Ovary (tissue), 9 donors: Measurements from ENCODE around the gene CNTFR. TPM values are rescaled to one million over a fixed set of nuclear protein-coding genes. Genes with fewer than 3 reads are reported as not detected.
A peak's percentile ranks its signal among the peaks of the same experiment; 100 is the strongest.

Source experiments
- DNase-seq, 5 donors: peaks; one replicate each; pipeline ENCODE4 v3.0.0-alpha.2; 2019 to 2020
- H3K27ac ChIP-seq, 2 donors: fragments of 200-600 bp; one replicate each; pipeline versions ENCODE4 v1.5.1 to v1.8.0; 2019 to 2022
- H3K27me3 ChIP-seq: fragments of 200-600 bp; one replicate; pipeline ENCODE4 v1.8.0; 2022
- H3K36me3 ChIP-seq: fragments of 200-600 bp; sonication (generic); one replicate; pipeline ENCODE4 v1.5.1; 2019
- H3K4me1 ChIP-seq: one replicate; pipeline ENCODE4 v1.8.1; 2013; ENCODE audit warnings: mild to moderate bottlenecking, moderate library complexity; ENCODE audit not compliant: insufficient read depth
- H3K4me3 ChIP-seq: fragments of 200-600 bp; sonication (generic); one replicate; pipeline ENCODE4 v1.5.1; 2017
- H3K9me3 ChIP-seq, 2 donors: fragments of 200-600 bp in 1 of 2; sonication (generic) in 1 of 2; one replicate each; pipeline versions ENCODE4 v1.5.1 to v1.8.1; 2013 to 2019; ENCODE audit warnings: mild to moderate bottlenecking in 1 of 2, moderate library complexity in 1 of 2
- EP300 ChIP-seq: sonication (generic); formaldehyde crosslinking; IDR thresholded peaks from one replicate; pipeline ENCODE4 v1.6.1; 2017; ENCODE audit warnings: antibody characterized with exemption
- POLR2A ChIP-seq: fragments of 450-650 bp; IDR thresholded peaks from one replicate; pipeline ENCODE4 v1.6.1; 2017; ENCODE audit warnings: antibody characterized with exemption, mild to moderate bottlenecking, moderate library complexity
- WGBS, 3 donors: extraction: QIAGEN DNeasy Blood & Tissue Kit in 1 of 3; methylation state at CpG; one replicate each; pipeline versions ENCODE4 v1.1.5 to v1.1.7; 2013 to 2017; 5-methylcytosine and 5-hydroxymethylcytosine counted together
- intact Hi-C, 4 donors: fragments of 100-400 bp; cut with DNase I; formaldehyde crosslinking; loops; one replicate each; pipeline versions ENCODE4 v1.11.0 to v1.15.1; 2022 to 2023
- polyA plus RNA-seq, 2 donors: library from polyadenylated mRNA; stranded (reverse); fragments of 200-250 nt in 1 of 2; fragments of 350-450 nt in 1 of 2; fragmentation: Illumina TruSeq in 1 of 2; extraction: RNeasy Lipid Tissue Mini Kit (QIAGEN cat#74804) in 1 of 2; gene quantifications; one replicate each; pipeline ENCODE4 v1.2.3, GENCODE V29; 2013 to 2014
- total RNA-seq, 7 donors: library from RNA; depleted of rRNA in 2 of 7; stranded (reverse); fragments of >200 nt in 2 of 7; fragmentation: NEBNext Ultra II Directional in 3 of 7; extraction: Animal tissue kit (Norgen Biotek cat#: 25700) in 3 of 7; gene quantifications; one replicate each; pipeline versions ENCODE4 v1.1.0 to v1.2.4, GENCODE V29; 2016 to 2023
- TF ChIP-seq, protein P1 (sequence below), 3 donors: fragments of 450-650 bp in 2 of 3; fragments of 200-600 bp in 1 of 3; IDR thresholded peaks; one replicate each; pipeline versions ENCODE4 v1.5.1 to v1.8.0; 2016 to 2022; ENCODE audit warnings: antibody characterized with exemption in 3 of 3, mild to moderate bottlenecking in 1 of 3
- donor health status: DM: no; HTN: no; CAD: no; lungs with moderate emphysema.
- donor health status: DM: no; HTN: no; CAD: no.
- donor health status: Bipolar disorder and iron deficiency.
- donor health status: DM: yes; HTN: yes; CAD: no.
- donor health status: DM: no; HTN: no; CAD: no.
- donor health status: DM: yes; HTN: yes; CAD: no.

Gene CNTFR
- total and polyA plus RNA-seq, 9 donors = 1.2 to 4.7 (median 2.6) TPM

DNA sequence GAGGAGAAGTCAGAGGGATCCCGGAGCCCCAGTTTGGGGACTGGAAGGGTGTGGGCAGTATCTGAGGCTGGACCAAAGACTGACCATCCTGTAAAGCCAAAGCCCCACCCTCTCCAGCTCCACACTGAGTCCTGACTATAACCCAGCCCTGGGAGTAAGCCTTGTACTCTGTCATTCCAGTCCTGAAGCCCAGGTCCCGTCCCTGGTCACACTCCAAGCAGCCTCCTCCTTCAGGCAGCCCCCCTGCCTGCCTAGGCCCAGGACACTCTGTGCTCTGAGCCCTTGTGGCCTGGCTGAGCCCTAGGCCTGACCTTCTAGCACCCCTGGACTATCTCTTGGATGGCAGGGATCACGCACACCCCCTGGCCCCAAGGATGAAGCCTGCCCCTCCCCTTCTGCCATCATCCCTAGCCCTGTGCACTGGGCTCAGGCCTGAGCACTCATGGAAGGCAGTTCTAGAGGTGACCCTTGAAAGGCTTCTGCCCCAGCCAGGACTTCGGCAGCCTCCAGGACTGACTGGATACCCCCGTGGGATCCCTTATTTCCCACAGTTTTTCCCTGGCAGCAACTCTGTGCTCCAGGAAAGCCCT is 38.7 kb downstream of the CNTFR start:
- TF ChIP-seq EP300 (no peak), POLR2A (no peak)
- TF ChIP-seq, protein P1, sequence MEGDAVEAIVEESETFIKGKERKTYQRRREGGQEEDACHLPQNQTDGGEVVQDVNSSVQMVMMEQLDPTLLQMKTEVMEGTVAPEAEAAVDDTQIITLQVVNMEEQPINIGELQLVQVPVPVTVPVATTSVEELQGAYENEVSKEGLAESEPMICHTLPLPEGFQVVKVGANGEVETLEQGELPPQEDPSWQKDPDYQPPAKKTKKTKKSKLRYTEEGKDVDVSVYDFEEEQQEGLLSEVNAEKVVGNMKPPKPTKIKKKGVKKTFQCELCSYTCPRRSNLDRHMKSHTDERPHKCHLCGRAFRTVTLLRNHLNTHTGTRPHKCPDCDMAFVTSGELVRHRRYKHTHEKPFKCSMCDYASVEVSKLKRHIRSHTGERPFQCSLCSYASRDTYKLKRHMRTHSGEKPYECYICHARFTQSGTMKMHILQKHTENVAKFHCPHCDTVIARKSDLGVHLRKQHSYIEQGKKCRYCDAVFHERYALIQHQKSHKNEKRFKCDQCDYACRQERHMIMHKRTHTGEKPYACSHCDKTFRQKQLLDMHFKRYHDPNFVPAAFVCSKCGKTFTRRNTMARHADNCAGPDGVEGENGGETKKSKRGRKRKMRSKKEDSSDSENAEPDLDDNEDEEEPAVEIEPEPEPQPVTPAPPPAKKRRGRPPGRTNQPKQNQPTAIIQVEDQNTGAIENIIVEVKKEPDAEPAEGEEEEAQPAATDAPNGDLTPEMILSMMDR (IDR thresholded peaks at IDR 0.05) = no peak
- Histone ChIP-seq H3K4me3 (no peak overlapping the region), H3K27ac (no peak overlapping the region), H3K9me3 (no peaks in the 10 kb centered on the region), H3K36me3 (no peaks in the 10 kb centered on the region), H3K4me1 (no peaks in the 10 kb centered on the region), H3K27me3 (no peaks in the 10 kb centered on the region)
- 82 to 91% (median 87%) methylated on average over 5 of the region's 5 CpGs for WGBS, 3 donors
- intact Hi-C loops = no loop called here
- DNase-seq = no peak

- no peaks in the 10 kb centered on the region for H3K4me1 ChIP-seq
- no peak overlapping the region for H3K27ac ChIP-seq
- no peaks in the 10 kb centered on the region for H3K36me3 ChIP-seq
- no peaks in the 10 kb centered on the region for H3K9me3 ChIP-seq
- intact Hi-C loops = no loop called here
- DNase-seq = no peak
- no peaks in the 10 kb centered on the region for H3K27me3 ChIP-seq
- H3K4me3 ChIP-seq = no peak overlapping the region
- 84 to 90% (median 88%) methylated on average over 12 of the region's 12 CpGs for WGBS, 3 donors
- TF ChIP-seq, protein P1 (IDR thresholded peaks at IDR 0.05) = no peak
- TF ChIP-seq POLR2A (no peak), EP300 (no peak)
Observed at GRCh38 chr9:34550016-34550680, 39.4 kb downstream of the CNTFR start.

DNA sequence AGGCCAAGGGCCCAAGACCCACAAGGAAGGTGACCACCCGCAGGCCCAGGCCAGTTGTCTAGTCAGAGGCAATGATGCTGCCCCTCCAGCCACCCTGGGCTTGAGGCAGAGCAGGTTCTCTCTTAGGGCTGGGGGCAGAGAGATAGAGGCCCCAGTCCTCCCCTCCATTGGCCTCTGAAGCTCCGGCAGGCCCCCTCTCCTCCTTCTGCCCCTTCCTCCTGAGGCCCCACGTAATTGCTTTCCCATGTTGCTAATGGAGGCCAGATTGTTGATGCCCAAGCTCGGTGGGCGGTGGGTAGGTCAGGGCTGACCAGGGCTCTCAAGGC is 40.2 kb downstream of the CNTFR start:
- H3K4me3 ChIP-seq = no peak overlapping the region
- H3K36me3 ChIP-seq = no peaks in the 10 kb centered on the region
- TF ChIP-seq, protein P1 (IDR thresholded peaks at IDR 0.05) = no peak
- TF ChIP-seq POLR2A (no peak), EP300 (no peak)
- no peaks in the 10 kb centered on the region for H3K27me3 ChIP-seq
- DNase-seq = no peak
- no peak overlapping the region for H3K27ac ChIP-seq
- intact Hi-C loops = loop anchor here (2.0 to 5.0 kb wide), 3 partner anchors 41 to 43 kb away; no protein-coding TSS in a partner anchor
- 88 to 95% (median 89%) methylated on average over 5 of the region's 5 CpGs for WGBS, 3 donors
- no peaks in the 10 kb centered on the region for H3K4me1 ChIP-seq
- H3K9me3 ChIP-seq = no peaks in the 10 kb centered on the region

DNA sequence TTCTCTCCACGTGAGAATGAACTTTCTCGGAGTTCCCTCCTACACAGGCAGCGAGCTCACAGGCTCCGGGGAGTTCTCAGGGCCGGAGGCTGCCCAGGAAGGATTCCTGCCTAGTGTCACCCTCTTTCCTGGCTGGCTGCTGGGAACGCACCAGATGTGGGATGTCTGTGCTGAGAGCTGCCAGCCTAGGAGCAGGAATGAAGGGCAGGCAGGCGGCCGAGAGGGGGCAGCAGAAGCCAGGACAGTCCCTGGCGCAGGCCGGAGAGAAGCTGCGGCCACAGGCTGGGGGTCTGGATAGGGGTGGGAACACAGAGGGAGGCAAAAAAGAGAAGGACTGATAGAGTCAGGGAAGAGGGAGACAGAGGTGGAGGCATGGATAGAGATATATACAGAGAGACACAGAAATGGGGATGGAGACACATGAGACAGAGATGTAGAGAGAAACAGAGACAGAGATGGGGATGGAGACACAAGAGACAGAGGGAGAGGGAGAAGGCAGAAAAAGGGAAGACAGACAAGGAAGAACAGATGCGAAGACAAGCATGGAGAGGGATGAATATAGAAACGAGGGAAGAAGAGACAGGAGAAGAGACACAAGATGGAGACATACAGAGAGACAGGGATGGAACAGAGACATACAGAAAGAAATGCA is 41.4 kb downstream of the CNTFR start:
- intact Hi-C loops = loop anchor here (2.0 to 5.0 kb wide), 3 partner anchors 43 to 45 kb away; no protein-coding TSS in a partner anchor

More for the DNA sequence above, 41.4 kb downstream of the CNTFR start:
- no peak overlapping the region for H3K4me3 ChIP-seq
- no peak for TF ChIP-seq EP300
- TF ChIP-seq POLR2A = no peak
- TF ChIP-seq, protein P1 (IDR thresholded peaks at IDR 0.05) = peak; percentile 37 to 79 (median 63)
- no peaks in the 10 kb centered on the region for H3K27me3 ChIP-seq
- no peaks in the 10 kb centered on the region for H3K9me3 ChIP-seq
- DNase-seq = peak; percentile 64 to 87 (median 75)
- WGBS, 3 donors = 8 to 11% (median 10%) methylated on average over 13 of the region's 13 CpGs
- H3K27ac ChIP-seq = no peak overlapping the region
- H3K36me3 ChIP-seq = no peaks in the 10 kb centered on the region
- H3K4me1 ChIP-seq = no peaks in the 10 kb centered on the region
